Thyroid gland (tissue), 4 donors: ENCODE measurements around the gene NUP62. TPM values are rescaled to one million over a fixed set of nuclear protein-coding genes. Genes with fewer than 3 reads are reported as not detected.

Source experiments
- DNase-seq, 2 donors: peaks; one replicate each; pipeline ENCODE4 v3.0.0-alpha.2; 2019
- H3K27ac ChIP-seq, 3 donors: fragments of 200-600 bp; sonication (generic); 1 replicate in 2 of 3; 2 replicates in 1 of 3; pipeline ENCODE4 v1.5.1; 2016 to 2019; ENCODE audit warnings: mild to moderate bottlenecking in 1 of 3, moderate library complexity in 1 of 3
- H3K27me3 ChIP-seq: fragments of 200-600 bp; sonication (generic); one replicate; pipeline ENCODE4 v1.5.1; 2019
- H3K36me3 ChIP-seq, 2 donors: fragments of 200-600 bp; sonication (generic); one replicate each; pipeline ENCODE4 v1.5.1; 2016 to 2019
- H3K4me1 ChIP-seq, 2 donors: fragments of 200-600 bp; sonication (generic); one replicate each; pipeline ENCODE4 v1.5.1; 2017 to 2019
- H3K4me3 ChIP-seq, 3 donors: fragments of 200-600 bp; sonication (generic); replicated peaks in 1 of 3; 1 replicate in 2 of 3; 2 replicates in 1 of 3; pipeline ENCODE4 v1.5.1; 2016; ENCODE audit warnings: mild to moderate bottlenecking in 1 of 3
- H3K9me3 ChIP-seq: fragments of 200-600 bp; sonication (generic); one replicate; pipeline ENCODE4 v1.5.1; 2017
- CTCF ChIP-seq, 6 experiments: fragments of 200-600 bp in 3 of 6; fragments of 450-650 bp in 3 of 6; sonication (generic) in 3 of 6; IDR thresholded peaks; one replicate each; pipeline ENCODE4 v1.5.1; 2016 to 2019; ENCODE audit warnings: antibody characterized with exemption in 6 of 6, mild to moderate bottlenecking in 2 of 6, inconsistent platforms in 1 of 6, moderate library complexity in 1 of 6
- POLR2A ChIP-seq, 2 donors: fragments of 450-650 bp; IDR thresholded peaks; one replicate each; pipeline ENCODE4 v1.6.1; 2017; ENCODE audit warnings: antibody characterized with exemption in 2 of 2, mild to moderate bottlenecking in 2 of 2, moderate library complexity in 1 of 2
- WGBS, 2 donors: methylation state at CpG; one replicate each; pipeline ENCODE4 v1.1.5; 2017; 5-methylcytosine and 5-hydroxymethylcytosine counted together
- intact Hi-C: fragments of 100-400 bp; cut with DNase I; formaldehyde crosslinking; loops from one replicate; pipeline ENCODE4 v1.15.1; 2023
- total RNA-seq, 4 donors: library from RNA; depleted of rRNA; stranded (reverse); fragments of >200 nt; gene quantifications; one replicate each; pipeline ENCODE4 v1.2.3, GENCODE V29; 2016

The NUP62 gene
- total RNA-seq, 4 donors from 2014 or later, result 27.5 to 32.3 (median 30.5) TPM

- Histone ChIP-seq H3K4me1 (peaks cover 54 to 67% of the 10 kb centered on the region in 2 donors), H3K9me3 (no peaks in the 10 kb centered on the region), H3K27me3 (no peaks in the 10 kb centered on the region), H3K27ac (peak overlapping the region; percentile 69 to 79 (median 78)), H3K36me3 (no peaks in the 10 kb centered on the region), H3K4me3 (no peak overlapping the region)
- WGBS, 2 donors, result 19 to 28% methylated on average over 11 of the region's 11 CpGs
- TF ChIP-seq CTCF (IDR thresholded peaks at IDR 0.05) (no peak), POLR2A (IDR thresholded peaks at IDR 0.05) (no peak)
- peak; percentile 35 to 43 for DNase-seq
- intact Hi-C loops, result no loop called here
These were observed 25.6 kb upstream of the NUP62 start for GRCh38 chr19:49954933-49955332.

- peak overlapping the region; percentile 78 to 84 (median 79) for H3K27ac ChIP-seq
- H3K9me3 ChIP-seq, result no peaks in the 10 kb centered on the region
- intact Hi-C loops, result no loop called here
- peak in 1 of 2 donors; percentile 31 for DNase-seq
- H3K27me3 ChIP-seq, result no peaks in the 10 kb centered on the region
- no peaks in the 10 kb centered on the region for H3K36me3 ChIP-seq
- 14 to 16% methylated on average over 12 of the region's 12 CpGs for WGBS, 2 donors
- no peak for TF ChIP-seq POLR2A (IDR thresholded peaks at IDR 0.05)
- no peak for TF ChIP-seq CTCF (IDR thresholded peaks at IDR 0.05)
- H3K4me3 ChIP-seq, result no peak overlapping the region
- H3K4me1 ChIP-seq, result peaks cover 54 to 67% of the 10 kb centered on the region in 2 donors
These were observed 25.0 kb upstream of the NUP62 start for GRCh38 chr19:49954092-49954829.

- intact Hi-C loops, result no loop called here
- 51 to 59% methylated on average over 7 of the region's 7 CpGs for WGBS, 2 donors
- DNase-seq, result no peak
- Histone ChIP-seq H3K4me1 (peaks cover 54 to 67% of the 10 kb centered on the region in 2 donors), H3K27me3 (no peaks in the 10 kb centered on the region), H3K27ac (peak overlapping the region; percentile 2 to 79 (median 78)), H3K36me3 (no peaks in the 10 kb centered on the region), H3K4me3 (no peak overlapping the region), H3K9me3 (no peaks in the 10 kb centered on the region)
- TF ChIP-seq CTCF (IDR thresholded peaks at IDR 0.05), result no peak
- TF ChIP-seq POLR2A (IDR thresholded peaks at IDR 0.05), result no peak
These were observed 24.1 kb upstream of the NUP62 start for GRCh38 chr19:49953416-49953815.

GRCh38 chr19:49952906-49953305, 23.6 kb upstream of the NUP62 start:
- H3K27ac ChIP-seq, result peak overlapping the region; percentile 2 to 79 (median 78)
- no peaks in the 10 kb centered on the region for H3K27me3 ChIP-seq
- WGBS, 2 donors, result 46 to 59% methylated on average over 13 of the region's 13 CpGs
- H3K36me3 ChIP-seq, result no peaks in the 10 kb centered on the region
- DNase-seq, result no peak
- no peak for TF ChIP-seq CTCF (IDR thresholded peaks at IDR 0.05)
- TF ChIP-seq POLR2A (IDR thresholded peaks at IDR 0.05), result no peak
- H3K4me1 ChIP-seq, result peaks cover 54 to 62% of the 10 kb centered on the region in 2 donors
- no peaks in the 10 kb centered on the region for H3K9me3 ChIP-seq
- intact Hi-C loops, result no loop called here
- no peak overlapping the region for H3K4me3 ChIP-seq

- Histone ChIP-seq H3K27ac (peak overlapping the region; percentile 2 to 79 (median 78)), H3K36me3 (no peaks in the 10 kb centered on the region), H3K4me1 (peaks cover 54 to 58% of the 10 kb centered on the region in 2 donors), H3K27me3 (no peaks in the 10 kb centered on the region), H3K9me3 (no peaks in the 10 kb centered on the region), H3K4me3 (no peak overlapping the region)
- no peak for DNase-seq
- intact Hi-C loops, result no loop called here
- TF ChIP-seq POLR2A (IDR thresholded peaks at IDR 0.05) (no peak), CTCF (IDR thresholded peaks at IDR 0.05) (no peak)
These were observed 23.2 kb upstream of the NUP62 start for GRCh38 chr19:49952479-49952836.
